ENCODE measurements around the gene NANOG.
"Not testable (repeated sequence)": the region's sequence is repeated elsewhere in the genome, so short reads cannot be mapped to it uniquely, and the experiment has no call there.

Gene NANOG

GRCh38 chr12:7832059-7832696, 43.0 kb downstream of the NANOG start:
- no peaks in the 10 kb centered on the region for H3K27me3 ChIP-seq (ENCODE audit: insufficient read depth, low read length, poor library complexity, severe bottlenecking)

GRCh38 chr12:7833201-7833600, 44.0 kb downstream of the NANOG start:
- not testable (repeated sequence) for H3K4me1 ChIP-seq (ENCODE audit: insufficient read depth, low read length, poor library complexity, severe bottlenecking); H3K9me3 ChIP-seq (ENCODE audit: insufficient read depth, low read depth, low read length)

More at GRCh38 chr12:7832059-7832696, 43.0 kb downstream of the NANOG start:
- Histone ChIP-seq H3F3A (ENCODE audit: low read depth) (no peaks in the 10 kb centered on the region), H3K4me2 (ENCODE audit: low read depth, low read length, poor library complexity, severe bottlenecking) (no peak overlapping the region), H3K4me1 (ENCODE audit: insufficient read depth, low read length, poor library complexity, severe bottlenecking) (peaks cover 3% of the 10 kb centered on the region), H3K9ac (ENCODE audit: low read depth, low read length, poor library complexity, severe bottlenecking) (no peak overlapping the region), H3K4me3 (ENCODE audit: low read length, poor library complexity, severe bottlenecking) (no peak overlapping the region), H2AFZ (ENCODE audit: low read length) (peak overlapping the region; percentile 58), H3K9me3 (ENCODE audit: insufficient read depth, low read depth, low read length) (no peaks in the 10 kb centered on the region), H4K20me1 (ENCODE audit: insufficient read depth, low read length, poor library complexity, severe bottlenecking) (no peaks in the 10 kb centered on the region), H3K9me2 (replicated peaks; ENCODE audit: low read depth, low read length) (no peaks in the 10 kb centered on the region), H3K36me3 (ENCODE audit: insufficient read depth, low read length) (no peaks in the 10 kb centered on the region), H3K79me2 (ENCODE audit: insufficient read depth, low read length) (no peaks in the 10 kb centered on the region)
- TF ChIP-seq CTCF (conservative IDR thresholded peaks at IDR 0.05; ENCODE audit: low read length) (peak; percentile 75), EZH2phosphoT487 (IDR thresholded peaks at IDR 0.05; ENCODE audit: borderline replicate concordance) (no peak)

GRCh38 chr12:7833831-7834230, 44.6 kb downstream of the NANOG start:
- Histone ChIP-seq H3K36me3 (ENCODE audit: insufficient read depth, low read length) (no peaks in the 10 kb centered on the region), H3K9ac (ENCODE audit: low read depth, low read length, poor library complexity, severe bottlenecking) (no peak overlapping the region), H4K20me1 (ENCODE audit: insufficient read depth, low read length, poor library complexity, severe bottlenecking) (no peaks in the 10 kb centered on the region), H3K4me1 (ENCODE audit: insufficient read depth, low read length, poor library complexity, severe bottlenecking) (peaks cover 3% of the 10 kb centered on the region), H3K27me3 (ENCODE audit: insufficient read depth, low read length, poor library complexity, severe bottlenecking) (no peaks in the 10 kb centered on the region), H3K9me3 (ENCODE audit: insufficient read depth, low read depth, low read length) (no peaks in the 10 kb centered on the region), H2AFZ (ENCODE audit: low read length) (no peak overlapping the region), H3K4me2 (ENCODE audit: low read depth, low read length, poor library complexity, severe bottlenecking) (no peak overlapping the region), H3F3A (ENCODE audit: low read depth) (no peaks in the 10 kb centered on the region), H3K4me3 (ENCODE audit: low read length, poor library complexity, severe bottlenecking) (no peak overlapping the region), H3K9me2 (replicated peaks; ENCODE audit: low read depth, low read length) (no peaks in the 10 kb centered on the region), H3K79me2 (ENCODE audit: insufficient read depth, low read length) (no peaks in the 10 kb centered on the region)
- TF ChIP-seq EZH2phosphoT487 (IDR thresholded peaks at IDR 0.05; ENCODE audit: borderline replicate concordance) (no peak), CTCF (conservative IDR thresholded peaks at IDR 0.05; ENCODE audit: low read length) (no peak)

More at GRCh38 chr12:7833201-7833600, 44.0 kb downstream of the NANOG start:
- not testable (repeated sequence) for H2AFZ ChIP-seq (ENCODE audit: low read length); H4K20me1 ChIP-seq (ENCODE audit: insufficient read depth, low read length, poor library complexity, severe bottlenecking); H3K9me2 ChIP-seq (replicated peaks; ENCODE audit: low read depth, low read length); H3F3A ChIP-seq (ENCODE audit: low read depth); H3K27me3 ChIP-seq (ENCODE audit: insufficient read depth, low read length, poor library complexity, severe bottlenecking); H3K4me2 ChIP-seq (ENCODE audit: low read depth, low read length, poor library complexity, severe bottlenecking); H3K36me3 ChIP-seq (ENCODE audit: insufficient read depth, low read length); H3K79me2 ChIP-seq (ENCODE audit: insufficient read depth, low read length); H3K4me3 ChIP-seq (ENCODE audit: low read length, poor library complexity, severe bottlenecking); H3K9ac ChIP-seq (ENCODE audit: low read depth, low read length, poor library complexity, severe bottlenecking)

GRCh38 chr12:7834701-7835100, 45.5 kb downstream of the NANOG start:
- no peaks in the 10 kb centered on the region for H3K36me3 ChIP-seq (ENCODE audit: insufficient read depth, low read length)
- no peak overlapping the region for H3K4me3 ChIP-seq (ENCODE audit: low read length, poor library complexity, severe bottlenecking)
- TF ChIP-seq EZH2phosphoT487 (IDR thresholded peaks at IDR 0.05; ENCODE audit: borderline replicate concordance) (no peak), CTCF (conservative IDR thresholded peaks at IDR 0.05; ENCODE audit: low read length) (no peak)
- H3K9me3 ChIP-seq (ENCODE audit: insufficient read depth, low read depth, low read length), result no peaks in the 10 kb centered on the region
- no peak overlapping the region for H3K4me2 ChIP-seq (ENCODE audit: low read depth, low read length, poor library complexity, severe bottlenecking)
- no peaks in the 10 kb centered on the region for H3K79me2 ChIP-seq (ENCODE audit: insufficient read depth, low read length)
- H3F3A ChIP-seq (ENCODE audit: low read depth), result no peaks in the 10 kb centered on the region
- no peak overlapping the region for H3K9ac ChIP-seq (ENCODE audit: low read depth, low read length, poor library complexity, severe bottlenecking)
- no peak overlapping the region for H2AFZ ChIP-seq (ENCODE audit: low read length)
- H3K27me3 ChIP-seq (ENCODE audit: insufficient read depth, low read length, poor library complexity, severe bottlenecking), result no peaks in the 10 kb centered on the region
- no peaks in the 10 kb centered on the region for H3K9me2 ChIP-seq (replicated peaks; ENCODE audit: low read depth, low read length)
- peaks cover 3% of the 10 kb centered on the region for H3K4me1 ChIP-seq (ENCODE audit: insufficient read depth, low read length, poor library complexity, severe bottlenecking)
- H4K20me1 ChIP-seq (ENCODE audit: insufficient read depth, low read length, poor library complexity, severe bottlenecking), result no peaks in the 10 kb centered on the region

All from Loucy (cell line).